ENCODE measurements around the gene AKAP13. TPM values are rescaled to one million over a fixed set of nuclear protein-coding genes. Genes with fewer than 3 reads are reported as not detected.

The AKAP13 gene
- polyA plus RNA-seq, 3 donors = 47.9 to 99.7 (median 92.6) TPM

DNA sequence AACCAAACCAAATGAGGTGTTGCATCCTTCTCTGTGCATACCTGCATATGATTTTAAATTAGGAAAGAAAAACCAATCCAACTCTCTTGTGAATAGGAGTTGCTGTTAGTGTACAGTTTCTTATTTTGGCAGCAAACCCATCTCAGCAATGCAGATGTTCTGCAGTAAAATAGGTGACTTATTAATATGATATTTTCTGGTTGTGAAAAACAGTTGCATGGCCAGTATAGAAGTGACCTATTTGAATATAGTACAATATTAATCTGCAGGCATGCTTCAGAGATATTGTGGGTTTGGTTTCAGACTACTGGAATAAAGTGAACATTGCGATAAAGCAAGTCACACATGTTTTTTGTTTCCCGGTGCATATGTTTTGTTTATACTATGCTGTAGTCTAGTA lies 42.2 kb downstream of the AKAP13 start:
- Mint-ChIP-seq H3K4me3 (no peak overlapping the region), H3K36me3 (no peaks in the 10 kb centered on the region), H3K4me1 (peaks cover 10% of the 10 kb centered on the region), H3K9me3 (no peaks in the 10 kb centered on the region), H3K27me3 (ENCODE audit: low read depth in 3 of 3) (no peaks in the 10 kb centered on the region), H3K27ac (no peak overlapping the region)
- H3K36me3 ChIP-seq (replicated peaks in 1 of 2; ENCODE audit: control insufficient read depth in 1 of 2, insufficient read depth in 2 of 2, low read length in 2 of 2) = no peaks in the 10 kb centered on the region
- no peak overlapping the region for H3K27ac ChIP-seq (ENCODE audit: low read depth in 1 of 2, low read length in 2 of 2)
- no peaks in the 10 kb centered on the region for H3K4me1 ChIP-seq (ENCODE audit: control insufficient read depth in 1 of 2, insufficient read depth in 2 of 2, low read length in 2 of 2)
- no peak overlapping the region for H3K4me2 ChIP-seq (replicated peaks; ENCODE audit: extremely low read depth, low read length, poor library complexity, severe bottlenecking)
- no peak overlapping the region for H3K9ac ChIP-seq (ENCODE audit: insufficient read depth, low read length, poor library complexity, severe bottlenecking)
- H3K79me2 ChIP-seq (ENCODE audit: insufficient read depth, low read length) = peaks cover 9% of the 10 kb centered on the region
- no peak overlapping the region for H3K4me3 ChIP-seq (replicated peaks in 1 of 3; ENCODE audit: low read depth in 2 of 3, low read length in 3 of 3)
- H2AFZ ChIP-seq (ENCODE audit: insufficient read depth, low read depth, low read length, poor library complexity, severe bottlenecking) = no peak overlapping the region
- intact Hi-C loops (cut with micrococcal nuclease) = loop anchor here in 1 of 2 donors (10.0 kb wide), 1 partner anchor 52 kb away; no protein-coding TSS in a partner anchor
- peaks cover 4% of the 10 kb centered on the region for H4K20me1 ChIP-seq (ENCODE audit: insufficient read depth, low read length)
- no peaks in the 10 kb centered on the region for H3K9me3 ChIP-seq (replicated peaks in 1 of 2; ENCODE audit: control insufficient read depth in 1 of 2, insufficient read depth in 1 of 2, low read length in 2 of 2)
- TF ChIP-seq, protein P1, sequence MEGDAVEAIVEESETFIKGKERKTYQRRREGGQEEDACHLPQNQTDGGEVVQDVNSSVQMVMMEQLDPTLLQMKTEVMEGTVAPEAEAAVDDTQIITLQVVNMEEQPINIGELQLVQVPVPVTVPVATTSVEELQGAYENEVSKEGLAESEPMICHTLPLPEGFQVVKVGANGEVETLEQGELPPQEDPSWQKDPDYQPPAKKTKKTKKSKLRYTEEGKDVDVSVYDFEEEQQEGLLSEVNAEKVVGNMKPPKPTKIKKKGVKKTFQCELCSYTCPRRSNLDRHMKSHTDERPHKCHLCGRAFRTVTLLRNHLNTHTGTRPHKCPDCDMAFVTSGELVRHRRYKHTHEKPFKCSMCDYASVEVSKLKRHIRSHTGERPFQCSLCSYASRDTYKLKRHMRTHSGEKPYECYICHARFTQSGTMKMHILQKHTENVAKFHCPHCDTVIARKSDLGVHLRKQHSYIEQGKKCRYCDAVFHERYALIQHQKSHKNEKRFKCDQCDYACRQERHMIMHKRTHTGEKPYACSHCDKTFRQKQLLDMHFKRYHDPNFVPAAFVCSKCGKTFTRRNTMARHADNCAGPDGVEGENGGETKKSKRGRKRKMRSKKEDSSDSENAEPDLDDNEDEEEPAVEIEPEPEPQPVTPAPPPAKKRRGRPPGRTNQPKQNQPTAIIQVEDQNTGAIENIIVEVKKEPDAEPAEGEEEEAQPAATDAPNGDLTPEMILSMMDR (IDR thresholded peaks at IDR 0.05) = no peak
- H3K27me3 ChIP-seq (ENCODE audit: control insufficient read depth in 2 of 2, insufficient read depth in 2 of 2, low read length in 2 of 2) = no peaks in the 10 kb centered on the region
- WGBS (ENCODE audit: insufficient coverage) = no CpG with 5 or more reads among the region's 2 CpGs
- DNase-seq = no peak

DNA sequence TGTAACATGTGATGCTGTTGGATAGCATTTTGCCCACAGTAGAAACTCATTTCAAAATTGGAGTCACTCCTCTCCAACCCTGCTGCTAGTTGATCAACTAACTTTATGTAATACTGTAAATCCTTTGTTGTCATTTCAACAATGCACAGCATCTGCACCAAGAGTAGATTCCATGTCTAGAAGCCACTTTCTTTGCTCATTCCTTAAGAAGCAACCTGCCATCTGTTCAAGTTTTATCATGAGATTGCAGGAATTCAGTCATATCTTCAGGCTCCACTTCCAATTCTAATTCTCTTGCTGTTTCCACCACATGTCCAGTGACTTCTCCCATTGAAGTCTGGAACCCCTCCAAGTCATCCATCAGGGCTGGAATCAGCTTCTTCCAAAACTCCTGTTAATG lies 42.9 kb downstream of the AKAP13 start:
- Mint-ChIP-seq H3K9me3 (no peaks in the 10 kb centered on the region), H3K36me3 (no peaks in the 10 kb centered on the region), H3K27me3 (ENCODE audit: low read depth in 3 of 3) (no peaks in the 10 kb centered on the region), H3K27ac (peak overlapping the region in 1 of 7 donors; percentile 46), H3K4me1 (peaks cover 10% of the 10 kb centered on the region), H3K4me3 (no peak overlapping the region)
- H3K4me1 ChIP-seq (ENCODE audit: control insufficient read depth in 1 of 2, insufficient read depth in 2 of 2, low read length in 2 of 2) = no peaks in the 10 kb centered on the region
- H3K9ac ChIP-seq (ENCODE audit: insufficient read depth, low read length, poor library complexity, severe bottlenecking) = no peak overlapping the region
- H3K27me3 ChIP-seq (ENCODE audit: control insufficient read depth in 2 of 2, insufficient read depth in 2 of 2, low read length in 2 of 2) = no peaks in the 10 kb centered on the region
- H3K79me2 ChIP-seq (ENCODE audit: insufficient read depth, low read length) = peaks cover 9% of the 10 kb centered on the region
- no peak overlapping the region for H3K4me3 ChIP-seq (replicated peaks in 1 of 3; ENCODE audit: low read depth in 2 of 3, low read length in 3 of 3)
- TF ChIP-seq, protein P1 (IDR thresholded peaks at IDR 0.05) = no peak
- H3K27ac ChIP-seq (ENCODE audit: low read depth in 1 of 2, low read length in 2 of 2) = no peak overlapping the region
- intact Hi-C loops (cut with micrococcal nuclease) = loop anchor here in 1 of 2 donors (10.0 kb wide), 1 partner anchor 52 kb away; no protein-coding TSS in a partner anchor
- no peak overlapping the region for H2AFZ ChIP-seq (ENCODE audit: insufficient read depth, low read depth, low read length, poor library complexity, severe bottlenecking)
- H3K4me2 ChIP-seq (replicated peaks; ENCODE audit: extremely low read depth, low read length, poor library complexity, severe bottlenecking) = no peak overlapping the region
- no peaks in the 10 kb centered on the region for H3K36me3 ChIP-seq (replicated peaks in 1 of 2; ENCODE audit: control insufficient read depth in 1 of 2, insufficient read depth in 2 of 2, low read length in 2 of 2)
- no peak for DNase-seq
- peaks cover 4% of the 10 kb centered on the region for H4K20me1 ChIP-seq (ENCODE audit: insufficient read depth, low read length)
- H3K9me3 ChIP-seq (replicated peaks in 1 of 2; ENCODE audit: control insufficient read depth in 1 of 2, insufficient read depth in 1 of 2, low read length in 2 of 2) = no peaks in the 10 kb centered on the region
